OCI-LY7 (cell line): Measurements from ENCODE around the gene SLC9A3.

Experiments used
- EZH2phosphoT487 ChIP-seq: fragments of 200-600 bp; sonication (generic); IDR thresholded peaks from 2 replicates; pipeline ENCODE4 v1.6.1; 2018; ENCODE audit warnings: low read depth, borderline replicate concordance, mild to moderate bottlenecking, mixed run types, antibody characterized with exemption, low read length, moderate library complexity, mixed read lengths
- TF ChIP-seq, protein P1 (sequence below): fragments of 200-600 bp; sonication (generic); conservative IDR thresholded peaks from 2 replicates; pipeline ENCODE4 v1.5.1; 2014; ENCODE audit warnings: mild to moderate bottlenecking, antibody characterized with exemption, low read length, moderate library complexity, mixed read lengths

DNA sequence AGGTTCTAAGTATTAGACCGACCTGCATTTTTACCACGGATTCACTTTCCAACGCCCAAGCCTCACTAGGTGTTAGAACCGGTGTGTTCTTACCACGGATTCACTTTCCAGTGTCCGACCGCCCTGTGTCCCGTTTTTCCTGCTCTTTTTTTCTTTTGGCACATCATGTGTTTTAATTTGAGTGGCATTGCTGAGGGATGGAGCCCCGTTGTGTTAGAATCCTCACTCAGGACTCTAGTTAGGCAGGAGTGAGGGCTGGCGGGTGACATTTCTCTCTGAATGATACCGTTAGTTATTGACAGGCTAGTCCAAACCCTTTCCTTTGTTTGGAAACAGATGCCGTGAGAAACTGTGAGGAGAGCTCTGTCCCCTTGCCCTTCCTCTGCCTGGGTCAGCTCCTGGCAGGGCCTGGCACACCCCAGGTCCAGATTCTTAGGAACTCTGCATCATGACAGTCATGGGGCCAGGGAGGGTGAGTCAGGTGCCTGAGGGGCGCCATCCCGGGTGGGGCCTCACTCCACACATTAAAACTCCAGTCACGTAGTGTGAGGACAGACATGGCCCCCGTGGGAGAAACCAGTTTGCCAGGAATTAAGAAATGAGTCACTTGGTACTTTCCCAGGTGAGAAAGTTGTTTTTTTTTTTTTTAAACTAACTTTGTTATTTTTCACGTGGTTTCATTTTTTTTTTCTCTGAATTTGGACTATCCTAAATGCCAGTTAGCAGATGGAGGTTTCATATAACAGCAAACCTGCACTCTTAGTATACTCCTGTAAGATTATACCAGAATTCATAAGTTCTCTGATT, 65.5 kb downstream of the SLC9A3 start:
- TF ChIP-seq, protein P1, sequence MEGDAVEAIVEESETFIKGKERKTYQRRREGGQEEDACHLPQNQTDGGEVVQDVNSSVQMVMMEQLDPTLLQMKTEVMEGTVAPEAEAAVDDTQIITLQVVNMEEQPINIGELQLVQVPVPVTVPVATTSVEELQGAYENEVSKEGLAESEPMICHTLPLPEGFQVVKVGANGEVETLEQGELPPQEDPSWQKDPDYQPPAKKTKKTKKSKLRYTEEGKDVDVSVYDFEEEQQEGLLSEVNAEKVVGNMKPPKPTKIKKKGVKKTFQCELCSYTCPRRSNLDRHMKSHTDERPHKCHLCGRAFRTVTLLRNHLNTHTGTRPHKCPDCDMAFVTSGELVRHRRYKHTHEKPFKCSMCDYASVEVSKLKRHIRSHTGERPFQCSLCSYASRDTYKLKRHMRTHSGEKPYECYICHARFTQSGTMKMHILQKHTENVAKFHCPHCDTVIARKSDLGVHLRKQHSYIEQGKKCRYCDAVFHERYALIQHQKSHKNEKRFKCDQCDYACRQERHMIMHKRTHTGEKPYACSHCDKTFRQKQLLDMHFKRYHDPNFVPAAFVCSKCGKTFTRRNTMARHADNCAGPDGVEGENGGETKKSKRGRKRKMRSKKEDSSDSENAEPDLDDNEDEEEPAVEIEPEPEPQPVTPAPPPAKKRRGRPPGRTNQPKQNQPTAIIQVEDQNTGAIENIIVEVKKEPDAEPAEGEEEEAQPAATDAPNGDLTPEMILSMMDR, result no peak
- TF ChIP-seq EZH2phosphoT487, result no peak
